ENCODE data around the gene TNFRSF9.
"Not testable (repeated sequence)": the region's sequence is repeated elsewhere in the genome, so short reads cannot be mapped to it uniquely, and the experiment has no call there.

TNFRSF9 gene

DNA sequence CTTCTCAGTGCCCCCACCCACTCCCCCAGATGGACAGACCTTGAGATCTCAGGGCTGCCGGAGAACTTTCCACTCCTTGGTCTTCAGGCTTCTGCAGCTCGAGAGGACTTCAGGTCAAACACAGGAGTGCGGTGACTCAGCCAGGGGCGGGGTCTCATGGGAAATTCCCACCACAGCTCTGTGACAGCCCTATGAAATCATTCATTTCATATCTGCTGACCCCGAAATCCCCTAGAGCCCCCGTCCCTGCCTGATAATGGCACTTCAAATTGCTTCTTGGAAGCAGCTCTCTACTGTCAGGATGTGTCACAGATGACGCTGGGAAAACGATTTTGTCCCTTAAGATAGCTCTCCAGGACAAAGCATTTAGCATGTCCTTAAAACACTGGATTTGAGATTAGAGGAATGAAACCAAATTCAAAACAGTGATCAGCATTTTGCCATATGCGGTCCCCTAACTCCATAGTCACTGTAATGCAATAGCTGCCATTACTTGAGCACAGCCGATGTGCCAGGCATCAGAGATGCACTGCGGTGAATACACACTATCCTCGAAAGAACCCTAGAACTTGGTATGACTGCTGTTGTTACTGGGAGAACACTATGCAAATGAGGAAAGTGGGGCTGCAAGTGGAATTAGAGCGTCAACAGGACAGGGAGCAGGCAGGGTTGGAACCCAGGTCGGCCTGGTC lies at the start of gene TNFRSF9:
TNFRSF9 (minus strand) TSS at position 95 of the 692 bp plus-strand sequence. CDS start 845 bp downstream, outside the sequence.
- DNase-seq, result peak; percentile 85

GRCh38 chr1:7989762-7990428 lies 49.3 kb upstream of the TNFRSF9 start:
- DNase-seq, result no peak

DNA sequence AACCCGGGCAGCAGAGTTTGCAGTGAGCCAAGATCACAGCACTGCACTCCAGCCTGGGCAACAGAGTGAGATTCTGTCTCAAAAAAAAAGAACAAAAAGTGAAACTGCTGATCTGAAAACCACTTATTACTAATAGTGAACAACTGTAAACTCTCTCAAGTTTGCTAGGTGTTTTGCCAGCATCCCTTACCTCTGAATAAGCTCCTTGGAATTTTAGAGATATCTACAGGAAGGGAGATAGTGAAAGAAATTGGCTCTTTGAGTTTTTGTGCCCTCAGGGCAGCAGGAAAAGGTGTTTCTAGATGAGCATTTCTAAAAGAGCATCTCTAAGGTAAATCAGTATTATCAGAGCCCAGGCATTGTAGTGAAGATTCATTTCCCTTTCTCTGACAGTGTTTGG lies 47.9 kb upstream of the TNFRSF9 start:
- DNase-seq, result no peak

GRCh38 chr1:7987528-7987927 lies 46.9 kb upstream of the TNFRSF9 start:
- no peak for DNase-seq

- no peak for DNase-seq
Measured at GRCh38 chr1:7985851-7986612, 45.4 kb upstream of the TNFRSF9 start.

DNA sequence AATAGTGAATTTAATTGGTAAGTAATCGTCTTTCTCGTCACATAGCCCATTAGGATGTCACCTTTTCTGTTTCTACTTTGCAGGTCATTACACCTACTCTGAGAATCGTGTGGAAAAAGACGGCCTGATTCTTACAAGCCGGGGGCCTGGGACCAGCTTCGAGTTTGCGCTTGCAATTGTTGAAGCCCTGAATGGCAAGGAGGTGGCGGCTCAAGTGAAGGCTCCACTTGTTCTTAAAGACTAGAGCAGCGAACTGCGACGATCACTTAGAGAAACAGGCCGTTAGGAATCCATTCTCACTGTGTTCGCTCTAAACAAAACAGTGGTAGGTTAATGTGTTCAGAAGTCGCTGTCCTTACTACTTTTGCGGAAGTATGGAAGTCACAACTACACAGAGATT lies 44.2 kb upstream of the TNFRSF9 start:
- DNase-seq, result no peak

- DNase-seq, result no peak
Measured at GRCh38 chr1:7983086-7983778, 42.6 kb upstream of the TNFRSF9 start.

DNA sequence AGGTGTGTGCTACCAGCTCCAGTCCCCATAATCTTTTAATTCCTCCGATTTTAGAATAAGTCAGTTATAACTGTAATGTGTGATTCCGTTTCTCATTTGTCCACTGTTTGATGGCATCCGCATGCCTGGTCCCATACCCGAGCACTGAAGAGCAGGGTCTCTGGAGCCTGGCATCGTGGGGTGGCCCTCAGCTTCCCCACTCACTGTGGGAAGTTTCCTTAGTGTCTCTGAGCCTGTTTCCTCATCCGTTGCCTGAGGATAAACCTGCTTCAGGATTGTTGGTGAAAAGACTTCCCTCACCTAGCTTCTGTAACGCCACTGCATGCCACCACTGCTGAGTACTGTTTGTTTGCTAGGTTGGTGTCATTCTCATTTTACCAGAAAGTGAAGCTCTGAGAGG lies 40.3 kb upstream of the TNFRSF9 start:
- no peak for DNase-seq

DNA sequence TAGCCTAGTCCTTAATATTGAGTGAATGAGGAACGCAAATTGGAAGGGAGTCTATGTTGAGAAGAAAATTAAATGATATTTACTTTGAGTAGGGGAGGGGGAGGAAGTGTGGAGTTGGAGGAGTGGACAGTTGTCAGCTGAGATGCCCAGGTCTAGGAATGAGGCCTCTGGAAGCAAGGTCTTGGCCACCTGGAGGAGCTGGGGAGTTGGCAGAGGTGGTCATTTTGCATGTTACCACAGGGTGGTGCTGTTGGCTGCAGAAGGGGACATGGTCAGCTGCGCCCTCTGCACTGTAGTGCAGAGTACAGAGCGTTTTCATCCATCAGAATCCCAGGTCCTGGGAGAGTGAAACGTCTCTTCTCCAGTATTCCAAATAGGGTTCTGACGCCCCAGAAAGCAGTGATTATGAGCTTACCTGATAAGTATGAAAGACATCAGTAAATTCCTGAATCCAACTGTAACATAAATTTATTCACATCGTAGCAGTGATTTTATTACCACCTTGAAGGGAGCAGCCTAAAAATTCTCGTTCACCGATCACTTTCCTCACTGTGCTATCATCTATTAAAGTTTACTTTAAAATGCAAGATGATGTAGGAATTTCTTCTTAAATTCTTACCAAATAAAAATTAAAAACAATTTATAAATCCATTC lies 34.7 kb upstream of the TNFRSF9 start:
- DNase-seq, result peak; percentile 42

- DNase-seq, result no peak
Measured at GRCh38 chr1:7973086-7973485, 32.4 kb upstream of the TNFRSF9 start.

- no peak for DNase-seq
Measured at GRCh38 chr1:7972285-7972684, 31.6 kb upstream of the TNFRSF9 start.

DNA sequence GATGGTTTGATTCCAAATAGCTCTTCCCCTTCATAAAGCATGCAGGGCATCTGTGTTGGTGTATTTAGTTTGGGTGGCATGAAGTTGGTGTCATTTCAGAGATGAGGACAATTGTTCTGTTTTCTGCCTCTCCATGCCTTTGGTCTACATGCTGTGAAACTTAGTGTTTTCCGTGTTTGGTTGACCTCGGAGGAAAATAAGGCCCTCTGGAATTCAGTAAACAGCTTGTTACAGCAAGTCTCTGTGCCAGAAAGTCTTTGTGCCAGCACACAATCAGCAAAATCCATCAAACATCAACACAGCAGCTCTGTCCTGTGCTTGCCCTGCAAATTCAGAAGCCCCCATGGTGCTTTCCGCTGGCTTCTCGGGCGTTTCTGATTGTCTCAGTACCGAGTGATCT lies 30.4 kb upstream of the TNFRSF9 start:
- no peak for DNase-seq

DNA sequence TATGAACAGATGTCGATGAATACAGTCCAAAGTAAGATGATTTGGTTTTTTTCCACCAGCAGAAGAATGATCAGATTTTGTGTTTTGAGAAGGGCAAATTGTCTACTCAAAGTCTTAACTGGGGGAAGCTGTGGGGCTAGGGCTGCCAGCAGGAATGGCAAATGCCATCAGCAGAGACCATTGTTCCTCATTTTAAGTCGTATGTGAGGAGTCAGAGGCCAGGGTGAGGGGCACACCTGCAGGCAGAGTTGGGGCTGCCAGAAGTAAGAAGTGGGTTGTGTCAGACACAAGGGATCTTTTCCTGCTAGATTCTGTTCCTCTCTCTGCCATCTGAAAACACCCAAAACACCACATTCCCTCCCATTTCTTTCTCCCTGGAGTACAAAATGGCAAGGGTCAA lies 29.6 kb upstream of the TNFRSF9 start:
- no peak for DNase-seq

DNA sequence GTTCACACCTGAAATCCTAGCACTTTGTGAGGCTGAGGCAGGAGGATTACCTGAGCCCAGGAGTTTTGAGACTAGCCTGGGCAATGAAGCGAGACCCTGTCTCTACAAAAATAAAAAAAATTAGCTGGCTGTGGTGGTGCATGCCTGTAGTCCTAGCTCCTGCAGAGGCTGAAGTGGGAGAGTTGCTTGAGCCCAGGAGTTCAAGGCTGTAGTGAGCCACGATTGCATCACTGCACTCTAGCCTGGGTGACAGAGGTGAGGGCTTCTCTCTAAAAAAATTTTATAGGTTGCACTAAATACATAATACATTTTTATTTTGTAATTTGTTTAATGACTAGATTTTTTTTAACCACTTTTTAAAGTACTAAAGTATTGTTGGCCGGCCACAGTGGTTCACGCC lies 27.0 kb upstream of the TNFRSF9 start:
- no peak for DNase-seq

GRCh38 chr1:7967196-7967595 lies 26.6 kb upstream of the TNFRSF9 start:
- DNase-seq, result no peak

- DNase-seq, result no peak
Measured at GRCh38 chr1:7964476-7964875, 23.8 kb upstream of the TNFRSF9 start.

- DNase-seq, result not testable (repeated sequence)
Measured at GRCh38 chr1:7963841-7964240, 23.2 kb upstream of the TNFRSF9 start.

GRCh38 chr1:7963378-7963730 lies 22.7 kb upstream of the TNFRSF9 start:
- DNase-seq, result not testable (repeated sequence)

- DNase-seq, result no peak
Measured at GRCh38 chr1:7962636-7963377, 22.2 kb upstream of the TNFRSF9 start.

DNA sequence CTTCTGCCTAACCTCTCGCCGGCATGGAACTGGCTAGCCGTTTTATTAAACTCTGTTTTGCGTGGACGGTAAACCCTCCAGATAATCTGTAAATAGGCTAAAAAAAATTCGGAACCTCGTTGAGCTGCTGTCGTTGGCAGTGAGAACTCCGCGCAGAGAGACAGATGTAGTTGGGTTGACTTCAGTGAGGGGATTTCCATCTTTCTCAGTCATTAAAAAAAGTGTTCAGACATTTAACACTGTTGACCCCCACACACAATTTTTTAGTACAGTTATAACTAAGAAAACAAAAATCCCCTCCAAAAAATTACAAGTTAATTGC lies 21.3 kb upstream of the TNFRSF9 start:
- peak; percentile 54 for DNase-seq

DNA sequence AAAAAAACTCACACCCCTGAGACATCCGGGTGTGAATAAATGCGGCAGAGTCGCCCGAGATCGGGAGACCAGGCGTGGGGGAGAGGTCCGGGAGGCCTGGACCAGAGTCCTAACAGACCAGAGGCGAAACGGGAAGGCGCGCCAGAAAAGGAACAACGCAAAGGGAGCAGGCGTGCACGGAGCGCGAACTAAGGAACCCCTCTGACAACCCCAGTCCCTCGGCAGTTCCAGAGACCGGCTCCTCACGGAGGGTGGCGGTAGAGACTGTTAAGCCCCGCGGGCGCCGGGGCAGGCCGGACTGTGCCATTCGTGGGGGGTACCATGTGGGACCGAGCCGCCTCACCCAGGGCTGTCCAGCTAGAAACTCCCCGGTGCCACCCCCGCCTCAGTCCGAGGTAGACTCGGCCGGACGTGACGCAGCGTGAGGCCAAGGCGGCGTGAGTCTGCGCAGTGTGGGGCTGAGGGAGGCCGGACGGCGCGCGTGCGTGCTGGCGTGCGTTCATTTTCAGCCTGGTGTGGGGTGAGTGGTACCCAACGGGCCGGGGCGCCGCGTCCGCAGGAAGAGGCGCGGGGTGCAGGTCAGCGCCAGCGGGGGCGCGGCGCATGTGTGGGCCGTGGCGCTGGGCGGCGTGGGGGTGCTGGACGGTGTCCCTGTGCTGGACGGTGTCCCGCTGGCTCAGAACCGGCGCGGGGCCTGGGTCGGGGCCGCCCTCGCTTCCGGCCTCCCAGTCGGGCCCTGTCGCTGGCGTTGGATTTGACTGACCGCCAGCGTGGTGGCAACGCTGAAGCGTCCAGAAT lies 20.8 kb upstream of the TNFRSF9 start, which contains the start of gene PARK7:
PARK7 (plus strand) TSS at position 496 of the 798 bp plus-strand sequence. CDS start 1,075 bp downstream, outside the sequence.
- DNase-seq, result peak; percentile 100

All from stimulated activated CD4-positive, alpha-beta T cell treated with anti-CD3 and anti-CD28 coated beads, Interleukin-4, amount 100 ng/mL, for 24 hours (primary cell).